ENCODE results near the gene MRPL34. TPM values are rescaled to one million over a fixed set of nuclear protein-coding genes. Genes with fewer than 3 reads are reported as not detected.

Gene MRPL34
- total and polyA plus RNA-seq, 9 of the 15 experiments (the other 6 are each of a cell fraction or from before 2014, with no cell fraction given) = 11.5 to 256 (median 72.5) TPM

DNA sequence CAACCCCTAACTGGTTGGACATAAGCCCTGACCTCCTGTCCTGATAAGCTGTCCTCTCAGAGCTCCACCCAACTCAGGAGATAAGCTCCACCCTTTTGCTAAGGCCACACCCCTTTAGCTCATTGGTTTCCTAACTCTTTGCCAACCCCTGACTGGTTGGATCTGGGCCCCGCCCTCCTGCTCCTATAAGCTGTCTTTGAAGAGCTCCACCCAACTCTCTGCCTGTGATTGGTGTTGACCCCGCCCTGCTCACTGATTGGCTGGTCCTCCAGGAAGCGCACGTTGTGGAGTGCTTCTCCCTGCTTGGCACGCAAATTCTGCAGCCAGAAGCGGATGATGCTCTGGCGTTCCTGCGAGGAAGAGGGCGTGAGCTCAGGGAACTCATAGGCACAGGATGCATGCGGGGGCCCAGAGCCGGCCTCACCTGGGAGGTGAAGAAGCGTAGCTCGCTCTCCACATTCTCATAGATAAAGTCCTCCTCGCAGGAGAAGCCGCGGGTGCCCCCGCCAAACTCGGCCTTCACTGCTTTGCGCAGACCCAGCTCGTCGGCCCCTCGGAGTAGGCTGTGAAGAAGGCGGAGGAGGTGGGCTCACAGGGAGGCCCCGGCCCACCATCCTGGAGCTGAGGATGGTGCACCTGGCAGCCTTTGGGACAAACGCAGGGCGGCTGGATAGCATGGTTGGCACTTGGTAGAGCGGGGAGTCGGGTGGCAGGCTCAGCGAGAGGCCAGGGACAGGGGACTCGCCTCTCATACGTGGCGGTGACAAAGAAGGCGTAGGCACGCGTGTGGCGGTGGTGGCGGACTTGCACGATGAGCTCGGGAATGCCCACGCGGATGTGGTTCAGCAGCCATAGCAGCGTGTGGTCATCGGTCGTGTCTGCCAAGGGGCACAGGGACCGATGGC, 27.3 kb downstream of the MRPL34 start (continued):
- TF ChIP-seq GABPB1 (CRISPR knock-in tag; IDR thresholded peaks at IDR 0.05) (peak; percentile 45; the same call in 1 of the 2 replicates), KDM2B (CRISPR knock-in tag; IDR thresholded peaks at IDR 0.05) (no peak), CAMTA2 (CRISPR knock-in tag; conservative IDR thresholded peaks at IDR 0.05) (no peak), ASH1L (IDR thresholded peaks at IDR 0.05; ENCODE audit: borderline replicate concordance, low read depth, partially characterized antibody) (peak; percentile 95), PCBP1 (IDR thresholded peaks at IDR 0.05; ENCODE audit: low read depth, low read length, poor library complexity, severe bottlenecking) (peak; percentile 79), TEAD4 (IDR thresholded peaks at IDR 0.05; ENCODE audit: low read length) (0 out of 2 replicates have a peak, but pooled peaks have one; percentile 11), TEAD4 (CRISPR knock-in tag; IDR thresholded peaks at IDR 0.05; ENCODE audit: borderline replicate concordance) (no peak), ZKSCAN1 (IDR thresholded peaks at IDR 0.05; ENCODE audit: low read depth, low read length) (peak; percentile 55; the same call in 1 of the 2 replicates), POLR2G (IDR thresholded peaks at IDR 0.05; ENCODE audit: low read depth, low read length) (peak; percentile 63), WHSC1 (IDR thresholded peaks at IDR 0.05; ENCODE audit: low read length) (no peak), XRCC5 (IDR thresholded peaks at IDR 0.05; ENCODE audit: low read depth, low read length) (peak; percentile 54; the same call in 1 of the 2 replicates), ZNF24 (IDR thresholded peaks at IDR 0.05) (no peak), PML (IDR thresholded peaks at IDR 0.05; ENCODE audit: low read length) (0 out of 2 replicates have a peak, but pooled peaks have one; percentile 36), NRF1 (conservative IDR thresholded peaks at IDR 0.05 in 1 of 2, IDR thresholded peaks at IDR 0.05 in 1 of 2) (peak; percentile 72 to 80), BHLHE40 (IDR thresholded peaks at IDR 0.05; ENCODE audit: low read length) (0 out of 2 replicates have a peak, but pooled peaks have one; percentile 13), HDAC8 (tag; IDR thresholded peaks at IDR 0.05) (0 out of 2 replicates have a peak, but pooled peaks have one; percentile 21)
- TF ChIP-seq, protein P1, sequence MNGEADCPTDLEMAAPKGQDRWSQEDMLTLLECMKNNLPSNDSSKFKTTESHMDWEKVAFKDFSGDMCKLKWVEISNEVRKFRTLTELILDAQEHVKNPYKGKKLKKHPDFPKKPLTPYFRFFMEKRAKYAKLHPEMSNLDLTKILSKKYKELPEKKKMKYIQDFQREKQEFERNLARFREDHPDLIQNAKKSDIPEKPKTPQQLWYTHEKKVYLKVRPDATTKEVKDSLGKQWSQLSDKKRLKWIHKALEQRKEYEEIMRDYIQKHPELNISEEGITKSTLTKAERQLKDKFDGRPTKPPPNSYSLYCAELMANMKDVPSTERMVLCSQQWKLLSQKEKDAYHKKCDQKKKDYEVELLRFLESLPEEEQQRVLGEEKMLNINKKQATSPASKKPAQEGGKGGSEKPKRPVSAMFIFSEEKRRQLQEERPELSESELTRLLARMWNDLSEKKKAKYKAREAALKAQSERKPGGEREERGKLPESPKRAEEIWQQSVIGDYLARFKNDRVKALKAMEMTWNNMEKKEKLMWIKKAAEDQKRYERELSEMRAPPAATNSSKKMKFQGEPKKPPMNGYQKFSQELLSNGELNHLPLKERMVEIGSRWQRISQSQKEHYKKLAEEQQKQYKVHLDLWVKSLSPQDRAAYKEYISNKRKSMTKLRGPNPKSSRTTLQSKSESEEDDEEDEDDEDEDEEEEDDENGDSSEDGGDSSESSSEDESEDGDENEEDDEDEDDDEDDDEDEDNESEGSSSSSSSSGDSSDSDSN (IDR thresholded peaks at IDR 0.05; ENCODE audit: borderline replicate concordance in 1 of 2, low read depth in 2 of 2, low read length in 2 of 2) = no peak
- TF ChIP-seq, protein P2, sequence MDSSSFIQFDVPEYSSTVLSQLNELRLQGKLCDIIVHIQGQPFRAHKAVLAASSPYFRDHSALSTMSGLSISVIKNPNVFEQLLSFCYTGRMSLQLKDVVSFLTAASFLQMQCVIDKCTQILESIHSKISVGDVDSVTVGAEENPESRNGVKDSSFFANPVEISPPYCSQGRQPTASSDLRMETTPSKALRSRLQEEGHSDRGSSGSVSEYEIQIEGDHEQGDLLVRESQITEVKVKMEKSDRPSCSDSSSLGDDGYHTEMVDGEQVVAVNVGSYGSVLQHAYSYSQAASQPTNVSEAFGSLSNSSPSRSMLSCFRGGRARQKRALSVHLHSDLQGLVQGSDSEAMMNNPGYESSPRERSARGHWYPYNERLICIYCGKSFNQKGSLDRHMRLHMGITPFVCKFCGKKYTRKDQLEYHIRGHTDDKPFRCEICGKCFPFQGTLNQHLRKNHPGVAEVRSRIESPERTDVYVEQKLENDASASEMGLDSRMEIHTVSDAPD (CRISPR knock-in tag; IDR thresholded peaks at IDR 0.05) = no peak
- TF ChIP-seq, protein P3, sequence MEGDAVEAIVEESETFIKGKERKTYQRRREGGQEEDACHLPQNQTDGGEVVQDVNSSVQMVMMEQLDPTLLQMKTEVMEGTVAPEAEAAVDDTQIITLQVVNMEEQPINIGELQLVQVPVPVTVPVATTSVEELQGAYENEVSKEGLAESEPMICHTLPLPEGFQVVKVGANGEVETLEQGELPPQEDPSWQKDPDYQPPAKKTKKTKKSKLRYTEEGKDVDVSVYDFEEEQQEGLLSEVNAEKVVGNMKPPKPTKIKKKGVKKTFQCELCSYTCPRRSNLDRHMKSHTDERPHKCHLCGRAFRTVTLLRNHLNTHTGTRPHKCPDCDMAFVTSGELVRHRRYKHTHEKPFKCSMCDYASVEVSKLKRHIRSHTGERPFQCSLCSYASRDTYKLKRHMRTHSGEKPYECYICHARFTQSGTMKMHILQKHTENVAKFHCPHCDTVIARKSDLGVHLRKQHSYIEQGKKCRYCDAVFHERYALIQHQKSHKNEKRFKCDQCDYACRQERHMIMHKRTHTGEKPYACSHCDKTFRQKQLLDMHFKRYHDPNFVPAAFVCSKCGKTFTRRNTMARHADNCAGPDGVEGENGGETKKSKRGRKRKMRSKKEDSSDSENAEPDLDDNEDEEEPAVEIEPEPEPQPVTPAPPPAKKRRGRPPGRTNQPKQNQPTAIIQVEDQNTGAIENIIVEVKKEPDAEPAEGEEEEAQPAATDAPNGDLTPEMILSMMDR (IDR thresholded peaks at IDR 0.05 in 2 of 3, conservative IDR thresholded peaks at IDR 0.05 in 1 of 3; ENCODE audit: insufficient read depth in 2 of 3, low read depth in 1 of 3, low read length in 3 of 3) = 0 out of 6 replicates have a peak, but pooled peaks of 1 of the 3 experiments have one; percentile 1
- TF ChIP-seq, protein P4, sequence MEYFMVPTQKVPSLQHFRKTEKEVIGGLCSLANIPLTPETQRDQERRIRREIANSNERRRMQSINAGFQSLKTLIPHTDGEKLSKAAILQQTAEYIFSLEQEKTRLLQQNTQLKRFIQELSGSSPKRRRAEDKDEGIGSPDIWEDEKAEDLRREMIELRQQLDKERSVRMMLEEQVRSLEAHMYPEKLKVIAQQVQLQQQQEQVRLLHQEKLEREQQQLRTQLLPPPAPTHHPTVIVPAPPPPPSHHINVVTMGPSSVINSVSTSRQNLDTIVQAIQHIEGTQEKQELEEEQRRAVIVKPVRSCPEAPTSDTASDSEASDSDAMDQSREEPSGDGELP (CRISPR knock-in tag; IDR thresholded peaks at IDR 0.05; ENCODE audit: borderline replicate concordance) = peak; percentile 60; the same call in 1 of the 2 replicates

All from K562 (cell line).